Tibial nerve (tissue), 4 donors: ENCODE data around the gene RASSF1. TPM values are rescaled to one million over a fixed set of nuclear protein-coding genes. Genes with fewer than 3 reads are reported as not detected.

Experiments used
- DNase-seq, 2 donors: peaks; one replicate each; pipeline ENCODE4 v3.0.0-alpha.2; 2019; ENCODE audit warnings: low spot score in 2 of 2
- H3K27ac ChIP-seq, 4 donors: fragments of 200-600 bp; sonication (generic) in 3 of 4; one replicate each; pipeline ENCODE4 v1.5.1; 2017 to 2019; ENCODE audit warnings: mild to moderate bottlenecking in 1 of 4
- H3K27me3 ChIP-seq, 2 donors: fragments of 200-600 bp; sonication (generic) in 1 of 2; one replicate each; pipeline versions ENCODE4 v1.5.1 to v1.6.0; 2017 to 2019
- H3K36me3 ChIP-seq, 3 donors: fragments of 200-600 bp; sonication (generic); one replicate each; pipeline ENCODE4 v1.5.1; 2018 to 2019
- H3K4me1 ChIP-seq, 4 donors: fragments of 200-600 bp; sonication (generic) in 3 of 4; one replicate each; pipeline ENCODE4 v1.5.1; 2017 to 2019
- H3K4me3 ChIP-seq, 4 donors: fragments of 200-600 bp; sonication (generic) in 3 of 4; one replicate each; pipeline ENCODE4 v1.5.1; 2017 to 2019; ENCODE audit warnings: mild to moderate bottlenecking in 1 of 4, moderate library complexity in 1 of 4
- H3K9me3 ChIP-seq, 4 donors: fragments of 200-600 bp; sonication (generic) in 3 of 4; one replicate each; pipeline ENCODE4 v1.5.1; 2017 to 2019
- EP300 ChIP-seq, 2 donors: sonication (generic); formaldehyde crosslinking; IDR thresholded peaks; one replicate each; pipeline ENCODE4 v1.6.1; 2017; ENCODE audit warnings: antibody characterized with exemption in 2 of 2, mild to moderate bottlenecking in 1 of 2
- POLR2A ChIP-seq, 2 donors: fragments of 450-650 bp; IDR thresholded peaks; one replicate each; pipeline ENCODE4 v1.6.1; 2017; ENCODE audit warnings: antibody characterized with exemption in 2 of 2, mild to moderate bottlenecking in 2 of 2, moderate library complexity in 2 of 2
- WGBS, 2 donors: methylation state at CpG; one replicate each; pipeline ENCODE4 v1.1.5; 2018; 5-methylcytosine and 5-hydroxymethylcytosine counted together
- total RNA-seq, 4 donors: library from RNA; depleted of rRNA; stranded (reverse); fragments of >200 nt; gene quantifications; one replicate each; pipeline ENCODE4 v1.1.0, GENCODE V29; 2016
- TF ChIP-seq, protein P1 (sequence below), 5 experiments: fragments of 200-600 bp in 3 of 5; fragments of 450-650 bp in 2 of 5; sonication (generic) in 3 of 5; IDR thresholded peaks; one replicate each; pipeline ENCODE4 v1.5.1; 2016 to 2019; ENCODE audit warnings: antibody characterized with exemption in 5 of 5, mild to moderate bottlenecking in 3 of 5, moderate library complexity in 2 of 5

The RASSF1 gene
- total RNA-seq, 4 donors from 2014 or later, result 77.4 to 99.0 (median 82.6) TPM

DNA sequence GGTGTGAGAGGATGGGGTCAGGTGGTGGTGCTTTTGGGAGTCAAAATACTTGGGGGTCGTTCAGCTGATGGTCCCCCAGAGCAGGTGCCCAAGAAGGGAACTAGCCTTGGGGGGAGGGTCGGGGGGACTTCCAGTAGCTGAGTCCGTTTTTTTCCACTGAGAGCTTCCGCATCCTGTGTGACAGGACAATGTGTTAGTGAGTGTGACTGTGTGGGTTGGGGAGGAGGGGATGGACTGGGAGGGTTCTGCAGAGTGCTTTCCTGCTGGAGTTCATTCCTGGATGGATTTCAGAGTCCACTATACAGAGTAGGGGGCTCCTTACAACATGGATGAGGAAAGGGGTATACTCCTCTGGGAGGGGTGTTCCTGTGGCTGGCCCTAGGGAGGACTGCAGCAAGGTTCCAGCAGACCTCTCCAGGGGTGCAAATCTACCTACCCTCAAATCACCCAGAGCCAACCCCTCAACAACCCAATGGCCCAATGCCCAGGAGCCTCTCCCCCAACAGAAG, 17.5 kb downstream of the RASSF1 start:
- Histone ChIP-seq H3K27ac (peak overlapping the region; percentile 72 to 99 (median 92)), H3K27me3 (no peaks in the 10 kb centered on the region), H3K36me3 (peaks cover 0 to 38% (median 0%) of the 10 kb centered on the region in 3 donors), H3K9me3 (no peaks in the 10 kb centered on the region), H3K4me1 (peaks cover 0 to 86% (median 48%) of the 10 kb centered on the region in 4 donors), H3K4me3 (no peak overlapping the region)
- TF ChIP-seq POLR2A (IDR thresholded peaks at IDR 0.05) (no peak), EP300 (IDR thresholded peaks at IDR 0.05) (no peak)
- TF ChIP-seq, protein P1, sequence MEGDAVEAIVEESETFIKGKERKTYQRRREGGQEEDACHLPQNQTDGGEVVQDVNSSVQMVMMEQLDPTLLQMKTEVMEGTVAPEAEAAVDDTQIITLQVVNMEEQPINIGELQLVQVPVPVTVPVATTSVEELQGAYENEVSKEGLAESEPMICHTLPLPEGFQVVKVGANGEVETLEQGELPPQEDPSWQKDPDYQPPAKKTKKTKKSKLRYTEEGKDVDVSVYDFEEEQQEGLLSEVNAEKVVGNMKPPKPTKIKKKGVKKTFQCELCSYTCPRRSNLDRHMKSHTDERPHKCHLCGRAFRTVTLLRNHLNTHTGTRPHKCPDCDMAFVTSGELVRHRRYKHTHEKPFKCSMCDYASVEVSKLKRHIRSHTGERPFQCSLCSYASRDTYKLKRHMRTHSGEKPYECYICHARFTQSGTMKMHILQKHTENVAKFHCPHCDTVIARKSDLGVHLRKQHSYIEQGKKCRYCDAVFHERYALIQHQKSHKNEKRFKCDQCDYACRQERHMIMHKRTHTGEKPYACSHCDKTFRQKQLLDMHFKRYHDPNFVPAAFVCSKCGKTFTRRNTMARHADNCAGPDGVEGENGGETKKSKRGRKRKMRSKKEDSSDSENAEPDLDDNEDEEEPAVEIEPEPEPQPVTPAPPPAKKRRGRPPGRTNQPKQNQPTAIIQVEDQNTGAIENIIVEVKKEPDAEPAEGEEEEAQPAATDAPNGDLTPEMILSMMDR (IDR thresholded peaks at IDR 0.05), result no peak
- DNase-seq, result no peak
- WGBS, 2 donors, result 30 to 33% methylated on average over 4 of the region's 4 CpGs

DNA sequence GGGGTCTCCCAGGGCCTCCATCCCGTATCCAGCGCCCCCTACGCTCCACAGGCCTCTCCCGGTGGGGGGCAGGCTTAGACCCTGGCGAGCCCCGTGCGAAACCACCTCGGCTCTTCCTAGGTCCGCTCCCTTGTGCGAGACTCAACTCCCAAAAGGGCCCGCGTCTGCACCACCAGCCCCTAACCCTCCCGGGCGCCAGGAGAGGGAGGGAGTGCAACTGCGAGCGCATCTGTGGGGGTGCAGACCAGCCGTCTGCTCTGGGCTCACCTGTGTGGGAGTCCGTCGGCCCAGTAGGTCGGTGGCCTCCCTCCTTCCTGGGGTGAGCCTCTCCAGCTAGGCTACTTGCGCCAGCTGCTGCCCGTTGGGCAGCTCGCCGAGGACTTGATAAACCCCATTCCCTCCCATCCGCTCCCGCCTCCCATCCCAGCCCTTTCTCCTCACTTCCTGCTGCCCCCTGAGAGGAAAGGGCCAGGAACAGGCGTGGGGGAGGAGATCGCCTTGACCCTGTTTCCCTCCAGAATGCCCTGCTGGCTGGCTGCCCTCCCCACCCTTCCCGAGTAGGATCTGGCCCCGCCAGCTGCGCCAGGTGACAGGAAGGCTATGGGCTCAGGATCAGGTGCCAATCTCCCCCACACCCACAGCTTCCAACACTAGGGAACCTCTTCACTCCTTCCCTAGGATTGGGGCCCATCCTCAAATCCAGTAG, 18.1 kb downstream of the RASSF1 start, which contains the start of gene HYAL2:
HYAL2 (minus strand) TSS at position 360 of the 706 bp plus-strand sequence. CDS start 2,256 bp downstream, outside the sequence.
- Histone ChIP-seq H3K4me3 (peak within 1 kb of the TSS; percentile 63 to 79 (median 66)), H3K4me1 (peaks cover 0 to 90% (median 53%) of the 10 kb centered on the region in 4 donors), H3K27me3 (no peaks in the 10 kb centered on the region), H3K27ac (peak within 1 kb of the TSS; percentile 72 to 99 (median 92)), H3K36me3 (peaks cover 0 to 43% (median 0%) of the 10 kb centered on the region in 3 donors), H3K9me3 (no peaks in the 10 kb centered on the region)
- no peak for DNase-seq
- peak; percentile 22 to 68 for TF ChIP-seq EP300 (IDR thresholded peaks at IDR 0.05)
- TF ChIP-seq, protein P1 (IDR thresholded peaks at IDR 0.05), result no peak
- no peak for TF ChIP-seq POLR2A (IDR thresholded peaks at IDR 0.05)
- 18 to 40% methylated on average over 15 to 28 of the region's 31 CpGs for WGBS, 2 donors

DNA sequence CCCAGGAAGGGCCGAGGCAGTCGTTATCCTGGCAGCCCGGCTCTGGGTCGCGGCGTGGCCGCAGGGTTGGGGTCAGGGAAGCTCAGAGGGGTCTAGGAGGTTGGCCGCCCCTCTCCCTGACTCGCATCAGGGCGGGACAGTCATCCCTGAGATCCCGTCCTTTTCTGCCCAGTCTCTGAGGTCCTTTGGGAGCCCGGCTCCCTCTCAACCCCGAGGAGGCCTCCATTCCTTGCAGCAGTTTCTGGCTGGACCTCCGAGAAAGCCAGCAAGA, 18.6 kb downstream of the RASSF1 start:
- WGBS, 2 donors, result 3 to 17% methylated on average over 1 to 11 of the region's 14 CpGs
- Histone ChIP-seq H3K27me3 (no peaks in the 10 kb centered on the region), H3K27ac (peak overlapping the region; percentile 72 to 99 (median 92)), H3K9me3 (no peaks in the 10 kb centered on the region), H3K36me3 (peaks cover 0 to 47% (median 0%) of the 10 kb centered on the region in 3 donors), H3K4me3 (peak overlapping the region; percentile 63 to 79 (median 66)), H3K4me1 (peaks cover 0 to 90% (median 52%) of the 10 kb centered on the region in 4 donors)
- no peak for DNase-seq
- no peak for TF ChIP-seq EP300 (IDR thresholded peaks at IDR 0.05)
- TF ChIP-seq POLR2A (IDR thresholded peaks at IDR 0.05), result no peak
- TF ChIP-seq, protein P1 (IDR thresholded peaks at IDR 0.05), result no peak

DNA sequence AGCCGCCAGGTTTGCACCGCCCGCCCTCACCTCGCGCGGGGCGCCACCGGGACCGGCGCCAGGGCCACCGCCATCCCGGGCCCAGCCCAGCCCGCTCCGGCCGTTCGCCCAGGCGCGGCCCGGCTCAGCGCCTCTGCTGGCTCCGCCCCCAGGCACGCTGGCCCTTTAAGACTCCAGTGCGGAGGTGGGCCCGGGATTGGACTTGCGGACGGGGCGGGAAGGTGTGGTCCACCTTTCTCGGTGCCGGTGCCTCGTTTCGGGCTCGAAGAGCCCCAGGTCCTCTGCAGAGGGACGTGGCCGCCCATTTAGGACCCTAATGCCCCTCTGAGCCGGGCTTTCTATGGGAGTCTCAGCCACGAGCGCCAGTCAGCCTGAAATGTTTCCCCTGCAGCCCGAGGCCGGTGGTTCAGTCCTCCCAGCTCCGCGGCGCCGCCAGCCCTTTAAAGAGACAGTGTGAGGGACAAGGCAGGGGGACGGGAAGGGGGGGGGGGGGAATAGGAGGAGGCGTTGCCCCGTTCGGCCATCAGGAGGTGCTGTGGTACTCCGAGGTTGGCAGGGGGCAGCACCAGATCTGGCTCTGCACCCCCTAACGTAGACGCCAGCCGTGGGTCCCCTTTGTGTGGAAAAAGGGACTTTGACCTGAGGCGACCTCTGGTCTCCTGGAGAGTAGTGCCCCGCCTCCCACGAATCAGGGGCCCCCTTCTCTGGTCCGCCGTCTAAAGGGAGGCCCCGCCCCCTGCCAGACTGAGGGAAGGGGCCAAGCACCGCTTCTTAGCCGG, 19.1 kb downstream of the RASSF1 start:
- H3K27ac ChIP-seq, result peak overlapping the region; percentile 72 to 99 (median 92)
- WGBS, 2 donors, result 1% methylated on average over 21 to 36 of the region's 59 CpGs
- peak overlapping the region; percentile 63 to 79 (median 66) for H3K4me3 ChIP-seq
- peak in 1 of 2 donors; percentile 71 for TF ChIP-seq POLR2A (IDR thresholded peaks at IDR 0.05)
- peak; percentile 62 to 76 for TF ChIP-seq EP300 (IDR thresholded peaks at IDR 0.05)
- TF ChIP-seq, protein P1 (IDR thresholded peaks at IDR 0.05), result peak; percentile 43 to 86 (median 50)
- H3K4me1 ChIP-seq, result peaks cover 0 to 90% (median 52%) of the 10 kb centered on the region in 4 donors
- peaks cover 0 to 50% (median 0%) of the 10 kb centered on the region in 3 donors for H3K36me3 ChIP-seq
- H3K27me3 ChIP-seq, result no peaks in the 10 kb centered on the region
- H3K9me3 ChIP-seq, result no peaks in the 10 kb centered on the region
- peak; percentile 82 to 84 for DNase-seq
